ENCODE results near the gene SHOC1.

SHOC1 gene

GRCh38 chr9:111789881-111790280, 4.9 kb downstream of the SHOC1 start:
- TF ChIP-seq ZFX (IDR thresholded peaks at IDR 0.05) (no peak), CTCF (conservative IDR thresholded peaks at IDR 0.05) (no peak)

GRCh38 chr9:111783857-111784256, 10.9 kb downstream of the SHOC1 start:
- no peak for TF ChIP-seq ZFX (IDR thresholded peaks at IDR 0.05)
- TF ChIP-seq CTCF (conservative IDR thresholded peaks at IDR 0.05), result no peak
- no peak overlapping the region for H3K27ac ChIP-seq

More at GRCh38 chr9:111789881-111790280, 4.9 kb downstream of the SHOC1 start:
- no peak overlapping the region for H3K27ac ChIP-seq

- H3K27ac ChIP-seq, result no peak overlapping the region
- no peak for TF ChIP-seq ZFX (IDR thresholded peaks at IDR 0.05)
- no peak for TF ChIP-seq CTCF (conservative IDR thresholded peaks at IDR 0.05)
These were observed 11.3 kb downstream of the SHOC1 start for GRCh38 chr9:111783424-111783823.

GRCh38 chr9:111766066-111766465, 28.7 kb downstream of the SHOC1 start:
- no peak overlapping the region for H3K27ac ChIP-seq
- no peak for TF ChIP-seq CTCF (conservative IDR thresholded peaks at IDR 0.05)
- no peak for TF ChIP-seq ZFX (IDR thresholded peaks at IDR 0.05)

- TF ChIP-seq CTCF (conservative IDR thresholded peaks at IDR 0.05) (no peak), ZFX (IDR thresholded peaks at IDR 0.05) (no peak)
- H3K27ac ChIP-seq, result no peak overlapping the region
These were observed 32.2 kb downstream of the SHOC1 start for GRCh38 chr9:111762556-111762955.

- H3K27ac ChIP-seq, result no peak overlapping the region
- TF ChIP-seq ZFX (IDR thresholded peaks at IDR 0.05) (no peak), CTCF (conservative IDR thresholded peaks at IDR 0.05) (peak; percentile 80)
These were observed 34.7 kb downstream of the SHOC1 start for GRCh38 chr9:111759762-111760639.

- TF ChIP-seq ZFX (IDR thresholded peaks at IDR 0.05) (no peak), CTCF (conservative IDR thresholded peaks at IDR 0.05) (no peak)
- no peak overlapping the region for H3K27ac ChIP-seq
These were observed 39.9 kb downstream of the SHOC1 start for GRCh38 chr9:111754800-111755199.

Data from C4-2B (cell line).